ENCODE results near the gene GALNT2.

Gene GALNT2

GRCh38 chr1:230091473-230092231 is 24.6 kb downstream of the GALNT2 start:
- no peak for DNase-seq (ENCODE audit: low read depth)

GRCh38 chr1:230094746-230095145 is 27.7 kb downstream of the GALNT2 start:
- no peak for DNase-seq (ENCODE audit: low read depth)

GRCh38 chr1:230095938-230096337 is 28.9 kb downstream of the GALNT2 start:
- DNase-seq (ENCODE audit: low read depth) = no peak

- no peak for DNase-seq (ENCODE audit: low read depth)
These were observed 30.3 kb downstream of the GALNT2 start for GRCh38 chr1:230097370-230097769.

- DNase-seq (ENCODE audit: low read depth) = no peak
These were observed 31.7 kb downstream of the GALNT2 start for GRCh38 chr1:230098723-230099122.

GRCh38 chr1:230099465-230099864 is 32.4 kb downstream of the GALNT2 start:
- no peak for DNase-seq (ENCODE audit: low read depth)

- DNase-seq (ENCODE audit: low read depth) = no peak
These were observed 33.9 kb downstream of the GALNT2 start for GRCh38 chr1:230100932-230101331.

GRCh38 chr1:230101556-230101955 is 34.5 kb downstream of the GALNT2 start:
- DNase-seq (ENCODE audit: low read depth) = no peak

- no peak for DNase-seq (ENCODE audit: low read depth)
These were observed 35.0 kb downstream of the GALNT2 start for GRCh38 chr1:230102046-230102445.

GRCh38 chr1:230102472-230102871 is 35.4 kb downstream of the GALNT2 start:
- no peak for DNase-seq (ENCODE audit: low read depth)

GRCh38 chr1:230103306-230104173 is 36.5 kb downstream of the GALNT2 start:
- no peak for DNase-seq (ENCODE audit: low read depth)

GRCh38 chr1:230104395-230105244 is 37.6 kb downstream of the GALNT2 start:
- peak; percentile 99 for DNase-seq (ENCODE audit: low read depth)

- DNase-seq (ENCODE audit: low read depth) = no peak
These were observed 38.3 kb downstream of the GALNT2 start for GRCh38 chr1:230105245-230105753.

GRCh38 chr1:230105754-230106625 is 39.0 kb downstream of the GALNT2 start:
- peak; percentile 49 for DNase-seq (ENCODE audit: low read depth)

- DNase-seq (ENCODE audit: low read depth) = no peak
These were observed 40.9 kb downstream of the GALNT2 start for GRCh38 chr1:230107941-230108340.

GRCh38 chr1:230108580-230108979 is 41.5 kb downstream of the GALNT2 start:
- DNase-seq (ENCODE audit: low read depth) = no peak

GRCh38 chr1:230109066-230109465 is 42.0 kb downstream of the GALNT2 start:
- no peak for DNase-seq (ENCODE audit: low read depth)

GRCh38 chr1:230109895-230110667 is 43.0 kb downstream of the GALNT2 start:
- no peak for DNase-seq (ENCODE audit: low read depth)

- no peak for DNase-seq (ENCODE audit: low read depth)
These were observed 43.9 kb downstream of the GALNT2 start for GRCh38 chr1:230110971-230111370.

GRCh38 chr1:230112131-230112701 is 45.2 kb downstream of the GALNT2 start:
- DNase-seq (ENCODE audit: low read depth) = no peak
